Activated naive CD8-positive, alpha-beta T cell treated with anti-CD3 and anti-CD28 coated beads, Interleukin-2, amount 50 U/mL, for 24 hours (primary cell): ENCODE results near the gene ABL1.

Experiments
- ATAC-seq: fragments of 150-1000 bp; cut with Tn5 transposase; one replicate; pipeline ENCODE4 v1.10.0; 2021
- DNase-seq: peaks from one replicate; pipeline ENCODE4 v3.0.0; 2021
- H3K27ac Mint-ChIP-seq: one replicate; pipeline ENCODE4 v1.8.0; 2021; ENCODE audit warnings: mild to moderate bottlenecking, mixed read lengths
- H3K27me3 Mint-ChIP-seq: one replicate; pipeline ENCODE4 v1.8.0; 2021; ENCODE audit warnings: mixed read lengths
- H3K36me3 Mint-ChIP-seq: one replicate; pipeline ENCODE4 v1.8.0; 2021; ENCODE audit warnings: low read depth, mixed read lengths
- H3K4me1 Mint-ChIP-seq: one replicate; pipeline ENCODE4 v1.8.0; 2021; ENCODE audit warnings: mixed read lengths
- H3K4me3 Mint-ChIP-seq: one replicate; pipeline ENCODE4 v1.8.0; 2021; ENCODE audit warnings: mild to moderate bottlenecking, moderate library complexity, mixed read lengths
- H3K9me3 Mint-ChIP-seq: one replicate; pipeline ENCODE4 v1.8.0; 2021; ENCODE audit warnings: mixed read lengths

ABL1 gene

DNA sequence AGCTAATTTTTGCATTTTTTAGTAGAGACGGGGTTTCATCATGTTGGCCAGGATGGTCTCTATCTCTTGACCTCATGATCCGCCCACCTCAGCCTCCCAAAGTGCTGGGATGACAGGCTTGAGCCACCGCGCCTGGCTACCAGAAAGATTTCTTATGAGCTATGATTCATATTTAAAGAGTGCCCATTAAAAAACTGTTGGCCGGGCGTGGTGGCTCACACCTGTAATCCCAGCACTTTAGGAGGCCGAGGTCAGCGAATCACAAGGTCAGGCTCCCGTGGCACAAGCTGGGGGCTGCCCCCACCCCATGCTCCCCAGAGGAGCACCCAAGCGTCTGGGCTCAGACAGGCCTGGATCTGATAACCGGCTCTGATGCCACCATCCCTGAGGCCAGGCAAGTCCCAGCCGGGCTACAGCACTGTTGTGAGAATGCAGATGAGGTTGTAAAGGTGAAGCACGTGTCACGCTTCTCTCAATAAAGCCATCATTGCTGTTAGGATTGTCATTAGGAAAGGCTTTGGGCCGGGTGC, 47.7 kb downstream of the ABL1 start:
- no peak overlapping the region for H3K27ac Mint-ChIP-seq
- ATAC-seq (no peak), DNase-seq (no peak)
- H3K4me3 Mint-ChIP-seq: no peak overlapping the region
- no peaks in the 10 kb centered on the region for H3K4me1 Mint-ChIP-seq
- peaks cover 29% of the 10 kb centered on the region for H3K36me3 Mint-ChIP-seq
- H3K9me3 Mint-ChIP-seq: no peaks in the 10 kb centered on the region
- no peaks in the 10 kb centered on the region for H3K27me3 Mint-ChIP-seq

DNA sequence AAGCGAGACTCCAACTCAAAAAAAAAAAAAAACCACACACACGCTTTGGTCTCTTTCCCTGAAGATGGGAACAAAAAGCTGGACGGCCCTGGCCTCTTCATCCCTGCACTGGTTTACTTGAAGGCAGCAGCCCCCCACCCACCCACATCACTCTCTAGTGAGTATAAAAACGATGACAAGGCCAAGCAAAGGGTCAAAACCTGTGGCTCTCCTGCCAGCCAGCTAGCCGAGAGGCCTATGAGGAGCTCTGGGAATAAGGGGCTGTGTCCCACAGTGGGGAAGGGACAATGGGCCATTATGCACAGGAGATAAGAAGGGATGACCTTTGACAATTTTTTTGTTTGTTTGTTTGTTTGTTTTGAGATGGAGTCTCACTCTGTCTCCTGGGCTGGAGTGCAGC, 48.4 kb downstream of the ABL1 start:
- Mint-ChIP-seq H3K4me3 (no peak overlapping the region), H3K4me1 (no peaks in the 10 kb centered on the region), H3K27me3 (no peaks in the 10 kb centered on the region), H3K27ac (no peak overlapping the region), H3K9me3 (no peaks in the 10 kb centered on the region), H3K36me3 (peaks cover 26% of the 10 kb centered on the region)
- DNase-seq (no peak), ATAC-seq (no peak)

DNA sequence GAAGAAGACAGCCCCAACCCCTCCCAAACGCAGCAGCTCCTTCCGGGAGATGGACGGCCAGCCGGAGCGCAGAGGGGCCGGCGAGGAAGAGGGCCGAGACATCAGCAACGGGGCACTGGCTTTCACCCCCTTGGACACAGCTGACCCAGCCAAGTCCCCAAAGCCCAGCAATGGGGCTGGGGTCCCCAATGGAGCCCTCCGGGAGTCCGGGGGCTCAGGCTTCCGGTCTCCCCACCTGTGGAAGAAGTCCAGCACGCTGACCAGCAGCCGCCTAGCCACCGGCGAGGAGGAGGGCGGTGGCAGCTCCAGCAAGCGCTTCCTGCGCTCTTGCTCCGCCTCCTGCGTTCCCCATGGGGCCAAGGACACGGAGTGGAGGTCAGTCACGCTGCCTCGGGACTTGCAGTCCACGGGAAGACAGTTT, 49.1 kb downstream of the ABL1 start:
- H3K4me3 Mint-ChIP-seq: no peak overlapping the region
- no peak for ATAC-seq
- H3K4me1 Mint-ChIP-seq: no peaks in the 10 kb centered on the region
- DNase-seq: no peak
- peaks cover 23% of the 10 kb centered on the region for H3K36me3 Mint-ChIP-seq
- no peaks in the 10 kb centered on the region for H3K9me3 Mint-ChIP-seq
- no peak overlapping the region for H3K27ac Mint-ChIP-seq
- H3K27me3 Mint-ChIP-seq: no peaks in the 10 kb centered on the region

DNA sequence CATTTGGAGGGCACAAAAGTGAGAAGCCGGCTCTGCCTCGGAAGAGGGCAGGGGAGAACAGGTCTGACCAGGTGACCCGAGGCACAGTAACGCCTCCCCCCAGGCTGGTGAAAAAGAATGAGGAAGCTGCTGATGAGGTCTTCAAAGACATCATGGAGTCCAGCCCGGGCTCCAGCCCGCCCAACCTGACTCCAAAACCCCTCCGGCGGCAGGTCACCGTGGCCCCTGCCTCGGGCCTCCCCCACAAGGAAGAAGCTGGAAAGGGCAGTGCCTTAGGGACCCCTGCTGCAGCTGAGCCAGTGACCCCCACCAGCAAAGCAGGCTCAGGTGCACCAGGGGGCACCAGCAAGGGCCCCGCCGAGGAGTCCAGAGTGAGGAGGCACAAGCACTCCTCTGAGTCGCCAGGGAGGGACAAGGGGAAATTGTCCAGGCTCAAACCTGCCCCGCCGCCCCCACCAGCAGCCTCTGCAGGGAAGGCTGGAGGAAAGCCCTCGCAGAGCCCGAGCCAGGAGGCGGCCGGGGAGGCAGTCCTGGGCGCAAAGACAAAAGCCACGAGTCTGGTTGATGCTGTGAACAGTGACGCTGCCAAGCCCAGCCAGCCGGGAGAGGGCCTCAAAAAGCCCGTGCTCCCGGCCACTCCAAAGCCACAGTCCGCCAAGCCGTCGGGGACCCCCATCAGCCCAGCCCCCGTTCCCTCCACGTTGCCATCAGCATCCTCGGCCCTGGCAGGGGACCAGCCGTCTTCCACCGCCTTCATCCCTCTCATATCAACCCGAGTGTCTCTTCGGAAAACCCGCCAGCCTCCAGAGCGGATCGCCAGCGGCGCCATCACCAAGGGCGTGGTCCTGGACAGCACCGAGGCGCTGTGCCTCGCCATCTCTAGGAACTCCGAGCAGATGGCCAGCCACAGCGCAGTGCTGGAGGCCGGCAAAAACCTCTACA, 49.8 kb downstream of the ABL1 start:
- no peaks in the 10 kb centered on the region for H3K27me3 Mint-ChIP-seq
- H3K4me1 Mint-ChIP-seq: no peaks in the 10 kb centered on the region
- H3K27ac Mint-ChIP-seq: no peak overlapping the region
- DNase-seq: no peak
- H3K9me3 Mint-ChIP-seq: no peaks in the 10 kb centered on the region
- no peak overlapping the region for H3K4me3 Mint-ChIP-seq
- ATAC-seq: no peak
- peaks cover 22% of the 10 kb centered on the region for H3K36me3 Mint-ChIP-seq

DNA sequence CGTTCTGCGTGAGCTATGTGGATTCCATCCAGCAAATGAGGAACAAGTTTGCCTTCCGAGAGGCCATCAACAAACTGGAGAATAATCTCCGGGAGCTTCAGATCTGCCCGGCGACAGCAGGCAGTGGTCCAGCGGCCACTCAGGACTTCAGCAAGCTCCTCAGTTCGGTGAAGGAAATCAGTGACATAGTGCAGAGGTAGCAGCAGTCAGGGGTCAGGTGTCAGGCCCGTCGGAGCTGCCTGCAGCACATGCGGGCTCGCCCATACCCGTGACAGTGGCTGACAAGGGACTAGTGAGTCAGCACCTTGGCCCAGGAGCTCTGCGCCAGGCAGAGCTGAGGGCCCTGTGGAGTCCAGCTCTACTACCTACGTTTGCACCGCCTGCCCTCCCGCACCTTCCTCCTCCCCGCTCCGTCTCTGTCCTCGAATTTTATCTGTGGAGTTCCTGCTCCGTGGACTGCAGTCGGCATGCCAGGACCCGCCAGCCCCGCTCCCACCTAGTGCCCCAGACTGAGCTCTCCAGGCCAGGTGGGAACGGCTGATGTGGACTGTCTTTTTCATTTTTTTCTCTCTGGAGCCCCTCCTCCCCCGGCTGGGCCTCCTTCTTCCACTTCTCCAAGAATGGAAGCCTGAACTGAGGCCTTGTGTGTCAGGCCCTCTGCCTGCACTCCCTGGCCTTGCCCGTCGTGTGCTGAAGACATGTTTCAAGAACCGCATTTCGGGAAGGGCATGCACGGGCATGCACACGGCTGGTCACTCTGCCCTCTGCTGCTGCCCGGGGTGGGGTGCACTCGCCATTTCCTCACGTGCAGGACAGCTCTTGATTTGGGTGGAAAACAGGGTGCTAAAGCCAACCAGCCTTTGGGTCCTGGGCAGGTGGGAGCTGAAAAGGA, 50.7 kb downstream of the ABL1 start:
- Mint-ChIP-seq H3K4me3 (no peak overlapping the region), H3K36me3 (peaks cover 22% of the 10 kb centered on the region), H3K27me3 (no peaks in the 10 kb centered on the region), H3K9me3 (no peaks in the 10 kb centered on the region), H3K4me1 (no peaks in the 10 kb centered on the region), H3K27ac (no peak overlapping the region)
- no peak for DNase-seq
- ATAC-seq: no peak

DNA sequence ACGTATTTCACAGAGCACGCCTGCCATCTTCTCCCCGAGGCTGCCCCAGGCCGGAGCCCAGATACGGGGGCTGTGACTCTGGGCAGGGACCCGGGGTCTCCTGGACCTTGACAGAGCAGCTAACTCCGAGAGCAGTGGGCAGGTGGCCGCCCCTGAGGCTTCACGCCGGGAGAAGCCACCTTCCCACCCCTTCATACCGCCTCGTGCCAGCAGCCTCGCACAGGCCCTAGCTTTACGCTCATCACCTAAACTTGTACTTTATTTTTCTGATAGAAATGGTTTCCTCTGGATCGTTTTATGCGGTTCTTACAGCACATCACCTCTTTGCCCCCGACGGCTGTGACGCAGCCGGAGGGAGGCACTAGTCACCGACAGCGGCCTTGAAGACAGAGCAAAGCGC, 51.9 kb downstream of the ABL1 start:
- no peaks in the 10 kb centered on the region for H3K27me3 Mint-ChIP-seq
- DNase-seq (no peak), ATAC-seq (no peak)
- H3K4me3 Mint-ChIP-seq: no peak overlapping the region
- no peaks in the 10 kb centered on the region for H3K9me3 Mint-ChIP-seq
- H3K36me3 Mint-ChIP-seq: peaks cover 13% of the 10 kb centered on the region
- no peak overlapping the region for H3K27ac Mint-ChIP-seq
- no peaks in the 10 kb centered on the region for H3K4me1 Mint-ChIP-seq

DNA sequence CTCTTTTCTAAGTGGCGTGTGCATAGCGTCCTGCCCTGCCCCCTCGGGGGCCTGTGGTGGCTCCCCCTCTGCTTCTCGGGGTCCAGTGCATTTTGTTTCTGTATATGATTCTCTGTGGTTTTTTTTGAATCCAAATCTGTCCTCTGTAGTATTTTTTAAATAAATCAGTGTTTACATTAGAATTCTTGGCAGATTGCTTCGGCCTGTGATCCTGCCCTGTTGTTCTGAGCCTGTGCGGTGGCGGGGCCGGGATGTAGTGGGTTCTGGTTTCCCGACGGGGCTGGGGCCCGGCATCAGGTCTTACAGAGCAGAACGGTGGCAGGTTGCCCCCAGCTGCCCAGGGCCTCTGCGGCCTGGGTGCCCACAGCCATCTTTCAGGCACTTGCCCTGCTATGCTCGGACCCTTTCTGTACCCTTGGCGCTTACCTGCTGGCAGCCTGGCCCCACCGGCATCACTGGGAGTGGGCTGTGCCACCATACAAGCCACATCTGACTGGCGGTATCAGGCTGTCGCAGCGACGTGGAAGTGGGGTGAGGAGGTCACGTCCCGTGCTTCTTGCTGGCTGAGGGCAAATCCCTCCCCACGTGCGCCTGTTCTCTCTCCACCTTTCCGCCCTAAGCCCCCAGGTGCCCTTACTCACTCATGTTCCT, 52.6 kb downstream of the ABL1 start:
- H3K4me1 Mint-ChIP-seq: no peaks in the 10 kb centered on the region
- DNase-seq: no peak
- H3K36me3 Mint-ChIP-seq: peaks cover 13% of the 10 kb centered on the region
- H3K27me3 Mint-ChIP-seq: no peaks in the 10 kb centered on the region
- H3K9me3 Mint-ChIP-seq: no peaks in the 10 kb centered on the region
- ATAC-seq: no peak
- H3K27ac Mint-ChIP-seq: no peak overlapping the region
- no peak overlapping the region for H3K4me3 Mint-ChIP-seq

DNA sequence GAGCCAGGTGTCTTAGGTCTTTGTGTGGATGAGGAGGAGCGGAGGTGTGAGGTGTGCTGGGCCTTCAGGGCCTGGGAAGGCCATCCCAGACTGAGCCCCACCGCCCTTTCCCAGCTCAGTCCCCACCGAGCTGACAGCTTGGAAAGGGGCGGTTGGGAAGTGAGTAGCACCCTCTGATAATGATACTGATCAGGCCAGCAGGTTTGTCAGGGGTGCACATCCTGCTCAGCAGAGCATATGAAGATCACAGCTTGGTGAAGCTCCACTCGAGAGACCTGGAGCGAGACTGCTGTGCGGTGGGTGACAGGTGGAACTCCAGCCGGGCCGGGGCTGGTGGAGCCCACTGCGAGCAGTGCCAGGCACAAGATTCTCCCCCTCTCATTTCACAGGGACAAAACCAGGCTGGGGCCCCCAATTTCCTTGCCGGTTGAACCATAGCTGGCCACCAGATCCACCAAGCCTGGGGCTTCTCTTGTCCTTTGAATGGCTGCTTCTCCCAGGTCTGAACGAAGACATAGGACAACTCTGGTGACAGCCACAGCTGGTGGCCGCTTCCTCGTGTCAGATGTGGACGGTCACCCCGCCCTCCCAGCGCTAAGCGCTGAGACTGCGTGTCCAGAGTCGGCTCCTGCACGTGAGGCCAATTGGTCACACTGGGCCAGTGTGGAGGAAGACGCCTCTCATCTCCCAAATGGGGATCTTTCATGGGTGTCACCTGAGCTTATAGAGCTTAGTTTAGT, 53.3 kb downstream of the ABL1 start:
- ATAC-seq: no peak
- no peak overlapping the region for H3K27ac Mint-ChIP-seq
- peaks cover 13% of the 10 kb centered on the region for H3K36me3 Mint-ChIP-seq

DNA sequence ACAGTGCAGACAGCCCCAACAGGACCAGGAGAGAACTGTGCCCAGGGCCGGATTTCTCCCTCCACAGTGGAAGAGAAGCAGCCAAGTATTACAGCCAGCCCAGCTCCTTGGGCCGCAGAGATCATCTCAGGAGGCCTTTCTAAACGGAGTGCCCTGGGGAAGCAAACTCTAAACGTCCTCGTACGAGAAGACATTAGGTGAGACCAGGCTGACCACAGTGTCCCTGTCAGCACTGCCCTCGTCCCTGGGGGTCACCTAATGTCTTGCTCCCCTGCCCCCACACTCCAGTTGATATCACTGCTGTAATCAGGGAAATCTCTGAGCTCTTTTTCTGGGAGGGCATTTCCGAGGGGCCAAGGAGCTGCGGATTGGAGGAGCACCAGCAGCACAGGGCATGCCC, 55.1 kb downstream of the ABL1 start:
- Mint-ChIP-seq H3K4me3 (no peak overlapping the region), H3K9me3 (no peaks in the 10 kb centered on the region), H3K36me3 (peaks cover 10% of the 10 kb centered on the region), H3K27me3 (no peaks in the 10 kb centered on the region), H3K27ac (no peak overlapping the region), H3K4me1 (no peaks in the 10 kb centered on the region)
- ATAC-seq (no peak), DNase-seq (no peak)

More for the DNA sequence above, 53.3 kb downstream of the ABL1 start:
- no peaks in the 10 kb centered on the region for H3K4me1 Mint-ChIP-seq
- H3K27me3 Mint-ChIP-seq: no peaks in the 10 kb centered on the region
- H3K9me3 Mint-ChIP-seq: no peaks in the 10 kb centered on the region
- DNase-seq: no peak
- no peak overlapping the region for H3K4me3 Mint-ChIP-seq

DNA sequence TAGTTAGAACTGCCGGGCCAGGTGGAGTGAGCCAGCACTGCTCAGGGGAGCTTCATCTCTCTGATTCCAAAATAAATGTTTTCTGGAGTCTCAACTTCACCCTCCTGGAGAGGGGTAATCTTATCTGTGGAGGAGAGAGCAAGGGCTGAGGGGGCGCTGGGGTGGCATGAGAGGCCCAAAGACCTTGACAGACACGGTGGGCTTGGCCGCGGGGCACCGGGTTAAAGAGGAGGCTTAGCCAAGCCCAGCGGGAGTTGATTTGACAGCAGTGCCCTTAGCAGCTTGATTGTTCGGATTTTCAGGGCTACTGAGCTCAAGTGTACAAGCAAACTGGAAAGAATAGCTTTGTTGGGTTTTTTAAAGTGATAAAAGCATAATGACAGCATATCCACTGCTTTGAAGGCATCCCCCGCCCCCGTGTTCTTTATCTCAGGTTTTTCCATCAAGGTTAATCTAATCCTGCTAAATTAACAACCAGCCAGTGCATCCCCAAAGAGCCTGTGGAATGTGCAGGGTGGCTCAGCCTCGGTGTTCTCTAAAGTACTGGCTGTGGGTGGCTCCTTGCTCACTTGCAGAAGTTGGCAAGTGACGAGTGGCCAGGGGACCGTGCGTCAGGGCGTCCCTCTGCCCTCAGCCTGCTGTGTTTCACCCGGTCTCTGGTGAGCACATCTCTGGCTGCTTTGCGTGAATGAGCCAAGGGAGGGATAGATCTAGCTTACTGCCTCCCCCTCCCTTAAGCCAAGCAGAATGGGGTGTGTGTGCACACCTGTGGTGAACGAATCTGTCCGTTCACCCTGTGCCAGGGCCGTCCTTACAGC, 56.0 kb downstream of the ABL1 start:
- Mint-ChIP-seq H3K4me3 (no peak overlapping the region), H3K9me3 (no peaks in the 10 kb centered on the region), H3K27me3 (no peaks in the 10 kb centered on the region)

DNA sequence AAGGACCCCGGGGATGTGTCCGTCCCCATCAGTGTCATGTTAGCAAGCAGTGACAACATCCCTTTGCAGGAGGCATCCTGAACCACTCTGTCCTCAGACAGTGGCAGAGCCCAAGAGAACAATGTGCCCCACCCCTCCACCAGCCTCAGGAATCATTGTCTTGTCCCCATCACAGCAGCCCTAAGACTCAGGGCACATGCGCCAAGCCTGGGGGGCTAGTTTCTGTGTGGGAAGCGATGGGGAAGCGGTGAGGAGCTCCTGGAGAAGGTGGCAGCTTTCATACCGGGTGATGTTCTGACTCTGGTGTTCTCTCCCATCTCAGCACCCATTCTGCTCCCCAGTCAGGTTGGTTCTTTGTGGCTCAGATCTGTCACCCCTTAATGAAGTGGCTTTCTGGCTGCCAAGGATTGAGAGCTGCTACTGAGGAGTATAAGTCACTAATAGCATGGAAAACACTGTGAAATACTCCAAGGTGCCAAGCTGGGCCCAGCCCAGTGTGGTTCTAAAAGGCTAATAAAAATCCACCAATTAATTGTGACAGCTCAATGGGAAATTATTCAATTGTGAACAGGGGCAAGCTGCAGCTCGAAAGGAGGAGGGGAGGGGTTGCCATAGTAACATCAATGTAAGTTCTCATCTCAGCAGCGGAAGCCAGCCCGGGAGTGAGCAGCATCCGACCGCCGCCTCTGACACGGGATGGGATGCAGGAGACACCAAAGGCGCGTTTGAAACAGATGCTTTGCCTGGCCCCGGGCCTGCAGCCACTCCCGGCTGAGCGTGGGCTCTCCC, 56.8 kb downstream of the ABL1 start:
- no peak overlapping the region for H3K4me3 Mint-ChIP-seq
- H3K4me1 Mint-ChIP-seq: no peaks in the 10 kb centered on the region
- H3K27ac Mint-ChIP-seq: no peak overlapping the region
- H3K27me3 Mint-ChIP-seq: no peaks in the 10 kb centered on the region
- ATAC-seq: no peak
- no peak for DNase-seq
- no peaks in the 10 kb centered on the region for H3K9me3 Mint-ChIP-seq
- peaks cover 4% of the 10 kb centered on the region for H3K36me3 Mint-ChIP-seq

More for the DNA sequence above, 56.0 kb downstream of the ABL1 start:
- Mint-ChIP-seq H3K36me3 (peaks cover 4% of the 10 kb centered on the region), H3K27ac (no peak overlapping the region), H3K4me1 (no peaks in the 10 kb centered on the region)
- DNase-seq (no peak), ATAC-seq (no peak)

DNA sequence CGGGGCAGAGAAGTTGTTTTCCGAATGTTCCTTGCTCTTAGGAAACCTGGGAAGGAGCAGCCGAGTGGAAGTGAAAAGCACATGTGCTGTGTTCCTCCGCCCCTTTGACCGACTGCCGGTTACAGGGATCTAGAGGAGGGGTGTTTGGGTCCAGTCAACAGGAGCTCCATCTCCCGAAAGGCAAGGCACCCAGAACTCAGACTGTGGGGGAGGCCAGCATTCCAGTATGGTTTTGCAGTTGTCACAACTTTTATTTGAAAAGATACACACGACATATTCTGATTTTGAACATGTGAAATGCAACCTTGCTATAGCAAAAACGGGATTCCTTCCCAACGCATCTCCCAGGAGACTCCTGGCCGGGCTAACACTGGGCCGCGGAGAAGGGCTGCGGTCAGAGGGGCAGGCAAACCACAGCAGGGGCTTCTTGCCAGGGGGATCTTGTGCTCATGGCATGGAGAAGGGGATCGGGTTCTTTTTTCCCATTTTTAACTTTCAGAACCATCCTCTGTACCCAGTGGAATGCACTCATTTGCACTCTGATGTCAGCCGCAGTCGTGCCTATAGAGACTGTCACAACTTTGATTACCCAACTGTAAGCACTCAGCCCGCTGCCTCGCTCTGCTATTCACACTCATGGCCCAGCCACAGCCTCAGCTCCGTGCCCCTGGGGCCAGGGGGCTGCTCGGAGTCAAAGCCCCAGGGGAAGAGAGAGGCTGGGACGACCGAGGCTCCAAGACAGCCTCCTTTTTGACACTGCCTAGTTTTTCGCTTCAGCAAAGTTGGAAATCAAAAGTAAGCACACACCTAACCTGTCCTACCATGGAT, 57.6 kb downstream of the ABL1 start:
- Mint-ChIP-seq H3K4me3 (no peak overlapping the region), H3K27me3 (no peaks in the 10 kb centered on the region), H3K9me3 (no peaks in the 10 kb centered on the region), H3K36me3 (no peaks in the 10 kb centered on the region), H3K27ac (no peak overlapping the region), H3K4me1 (no peaks in the 10 kb centered on the region)
- DNase-seq (no peak), ATAC-seq (no peak)
